ENCODE data around the gene ANKRD50.
A peak's percentile ranks its signal among the peaks of the same experiment; 100 is the strongest.

The ANKRD50 gene

GRCh38 chr4:124708517-124709300, 3.8 kb downstream of the ANKRD50 start:
- no peak for DNase-seq

- DNase-seq: no peak
These were observed 7.1 kb downstream of the ANKRD50 start for GRCh38 chr4:124705393-124705792.

GRCh38 chr4:124703154-124703553, 9.4 kb downstream of the ANKRD50 start:
- DNase-seq: no peak

GRCh38 chr4:124697441-124697840, 15.1 kb downstream of the ANKRD50 start:
- no peak for DNase-seq

GRCh38 chr4:124696182-124696581, 16.4 kb downstream of the ANKRD50 start:
- no peak for DNase-seq

- no peak for DNase-seq
These were observed 17.5 kb downstream of the ANKRD50 start for GRCh38 chr4:124694946-124695598.

- no peak for DNase-seq
These were observed 18.2 kb downstream of the ANKRD50 start for GRCh38 chr4:124694306-124694705.

- DNase-seq: no peak
These were observed 20.7 kb downstream of the ANKRD50 start for GRCh38 chr4:124691801-124692200.

- DNase-seq: no peak
These were observed 26.3 kb downstream of the ANKRD50 start for GRCh38 chr4:124686279-124686678.

GRCh38 chr4:124685851-124686250, 26.7 kb downstream of the ANKRD50 start:
- no peak for DNase-seq

- no peak for DNase-seq
These were observed 28.2 kb downstream of the ANKRD50 start for GRCh38 chr4:124684301-124684700.

GRCh38 chr4:124682384-124682783, 30.1 kb downstream of the ANKRD50 start:
- DNase-seq: no peak

- DNase-seq: no peak
These were observed 46.0 kb downstream of the ANKRD50 start for GRCh38 chr4:124666496-124666895.

- no peak for DNase-seq
These were observed 53.7 kb downstream of the ANKRD50 start for GRCh38 chr4:124658795-124659194.

GRCh38 chr4:124650614-124651013, 61.9 kb downstream of the ANKRD50 start:
- no peak for DNase-seq

- no peak for DNase-seq
These were observed 64.9 kb downstream of the ANKRD50 start for GRCh38 chr4:124647599-124647998.

GRCh38 chr4:124644621-124645020, 67.9 kb downstream of the ANKRD50 start:
- DNase-seq: no peak

- DNase-seq: no peak
These were observed 69.7 kb downstream of the ANKRD50 start for GRCh38 chr4:124642846-124643245.

- DNase-seq: no peak
These were observed 70.7 kb downstream of the ANKRD50 start for GRCh38 chr4:124641715-124642381.

GRCh38 chr4:124640022-124640730, 72.4 kb downstream of the ANKRD50 start:
- DNase-seq: no peak

- no peak for DNase-seq
These were observed 75.2 kb downstream of the ANKRD50 start for GRCh38 chr4:124637321-124637720.

GRCh38 chr4:124636788-124637187, 75.7 kb downstream of the ANKRD50 start:
- DNase-seq: peak; percentile 34 to 63

- DNase-seq: no peak
These were observed 77.2 kb downstream of the ANKRD50 start for GRCh38 chr4:124635331-124635730.

All from NCI-H524 (cell line).